HEK293 (cell line): ENCODE data around the gene STK32C.

Experiments
- CTCF ChIA-PET: fragments of 350-600 bp; formaldehyde crosslinking; extraction: SDS; loops from one replicate; lab custom pipeline; 2021; ENCODE audit warnings: antibody characterized with exemption; lab: Yijun Ruan, JAX
- POLR2A ChIA-PET: fragments of 300-600 bp; formaldehyde crosslinking; extraction: SDS; loops from one replicate; lab custom pipeline; 2020; ENCODE audit warnings: antibody characterized with exemption, inconsistent platforms; lab: Yijun Ruan, JAX
- H3K27ac ChIP-seq: fragments of 200-500 bp; sonication (Bioruptor generic); 2 replicates; pipeline ENCODE4 v1.5.1; 2014; ENCODE audit warnings: low read depth, low read length, control low read depth, inconsistent platforms; ENCODE audit errors: extremely low read depth
- H3K36me3 ChIP-seq, 2 experiments: fragments of 200-500 bp in 1 of 2; sonication (Bioruptor generic) in 1 of 2; 1 replicate in 1 of 2; 2 replicates in 1 of 2; pipeline ENCODE4 v1.5.1; 2014 to 2017; ENCODE audit warnings: inconsistent platforms in 2 of 2, low read length in 2 of 2; ENCODE audit not compliant: control insufficient read depth in 2 of 2, insufficient read depth in 1 of 2
- H3K4me1 ChIP-seq: fragments of 200-500 bp; sonication (Bioruptor generic); 2 replicates; pipeline ENCODE4 v1.5.1; 2014; ENCODE audit warnings: mild to moderate bottlenecking, low read length, inconsistent platforms; ENCODE audit not compliant: control insufficient read depth, insufficient read depth
- H3K4me3 ChIP-seq: 2 replicates; pipeline ENCODE4 v1.5.1; 2011; ENCODE audit warnings: low read depth, mild to moderate bottlenecking, control low read depth, low read length, moderate library complexity
- H3K9me3 ChIP-seq: fragments of 200-500 bp; sonication (Bioruptor generic); 2 replicates; pipeline ENCODE4 v1.5.1; 2014; ENCODE audit warnings: low read depth, low read length, inconsistent platforms; ENCODE audit not compliant: control insufficient read depth, insufficient read depth
- ATF2 ChIP-seq: fragments of 450-650 bp; formaldehyde crosslinking; IDR thresholded peaks from 2 replicates; pipeline ENCODE4 v1.5.1; 2016; ENCODE audit warnings: missing biosample characterization, missing genetic modification characterization, low read depth
- BCL11B ChIP-seq: fragments of 450-650 bp; formaldehyde crosslinking; IDR thresholded peaks from 2 replicates; pipeline ENCODE4 v1.5.1; 2016; ENCODE audit warnings: low read depth, missing biosample characterization, missing genetic modification characterization
- BCL6B ChIP-seq: fragments of 450-650 bp; formaldehyde crosslinking; IDR thresholded peaks from 2 replicates; pipeline ENCODE4 v1.5.1; 2017; ENCODE audit warnings: missing biosample characterization, missing genetic modification characterization
- INSM2 ChIP-seq: fragments of 450-650 bp; formaldehyde crosslinking; IDR thresholded peaks from 2 replicates; pipeline ENCODE4 v1.5.1; 2016; ENCODE audit warnings: missing biosample characterization, missing genetic modification characterization
- OSR2 ChIP-seq: fragments of 450-650 bp; formaldehyde crosslinking; IDR thresholded peaks from 2 replicates; pipeline ENCODE4 v1.5.1; 2016; ENCODE audit warnings: missing biosample characterization, missing genetic modification characterization
- OVOL3 ChIP-seq: fragments of 450-650 bp; formaldehyde crosslinking; IDR thresholded peaks from 2 replicates; pipeline ENCODE4 v1.5.1; 2016; ENCODE audit warnings: missing biosample characterization, missing genetic modification characterization
- PRDM10 ChIP-seq: fragments of 450-650 bp; formaldehyde crosslinking; IDR thresholded peaks from 2 replicates; pipeline ENCODE4 v1.5.1; 2016; ENCODE audit warnings: missing biosample characterization, missing genetic modification characterization
- SALL2 ChIP-seq: fragments of 450-650 bp; formaldehyde crosslinking; IDR thresholded peaks from 2 replicates; pipeline ENCODE4 v1.5.0; 2017; ENCODE audit warnings: missing biosample characterization, mild to moderate bottlenecking, missing genetic modification characterization, borderline replicate concordance
- ZBTB17 ChIP-seq: fragments of 450-650 bp; formaldehyde crosslinking; IDR thresholded peaks from 2 replicates; pipeline ENCODE4 v1.5.1; 2016; ENCODE audit warnings: missing biosample characterization, missing genetic modification characterization
- ZEB2 ChIP-seq: fragments of 450-650 bp; formaldehyde crosslinking; IDR thresholded peaks from 2 replicates; pipeline ENCODE4 v1.5.1; 2016; ENCODE audit warnings: missing biosample characterization, missing genetic modification characterization
- ZFP69B ChIP-seq: fragments of 450-650 bp; formaldehyde crosslinking; IDR thresholded peaks from 2 replicates; pipeline ENCODE4 v1.5.1; 2016; ENCODE audit warnings: missing biosample characterization, missing genetic modification characterization
- ZNF10 ChIP-seq: fragments of 450-650 bp; formaldehyde crosslinking; IDR thresholded peaks from 2 replicates; pipeline ENCODE4 v1.5.1; 2017; ENCODE audit warnings: missing biosample characterization, missing genetic modification characterization
- ZNF138 ChIP-seq: fragments of 450-650 bp; formaldehyde crosslinking; IDR thresholded peaks from 2 replicates; pipeline ENCODE4 v1.5.1; 2016; ENCODE audit warnings: missing biosample characterization, missing genetic modification characterization, borderline replicate concordance
- ZNF140 ChIP-seq: fragments of 450-650 bp; formaldehyde crosslinking; IDR thresholded peaks from 2 replicates; pipeline ENCODE4 v1.5.1; 2016; ENCODE audit warnings: missing biosample characterization, missing genetic modification characterization
- ZNF16 ChIP-seq: fragments of 450-650 bp; formaldehyde crosslinking; IDR thresholded peaks from 2 replicates; pipeline ENCODE4 v1.5.1; 2016; ENCODE audit warnings: low read depth, missing biosample characterization, missing genetic modification characterization
- ZNF211 ChIP-seq: fragments of 450-650 bp; formaldehyde crosslinking; IDR thresholded peaks from 2 replicates; pipeline ENCODE4 v1.5.1; 2016; ENCODE audit warnings: low read depth, missing biosample characterization, missing genetic modification characterization
- ZNF221 ChIP-seq: fragments of 450-650 bp; formaldehyde crosslinking; IDR thresholded peaks from 2 replicates; pipeline ENCODE4 v1.5.1; 2017; ENCODE audit warnings: missing biosample characterization, missing genetic modification characterization, borderline replicate concordance
- ZNF37A ChIP-seq: fragments of 450-650 bp; IDR thresholded peaks from 2 replicates; pipeline ENCODE4 v1.5.1; 2018; ENCODE audit warnings: missing biosample characterization, missing genetic modification characterization
- ZNF433 ChIP-seq: fragments of 450-650 bp; formaldehyde crosslinking; IDR thresholded peaks from 2 replicates; pipeline ENCODE4 v1.5.1; 2016; ENCODE audit warnings: missing biosample characterization, missing genetic modification characterization, low read depth
- ZNF48 ChIP-seq: fragments of 450-650 bp; formaldehyde crosslinking; IDR thresholded peaks from 2 replicates; pipeline ENCODE4 v1.5.1; 2016; ENCODE audit warnings: missing biosample characterization, missing genetic modification characterization
- ZNF514 ChIP-seq: fragments of 450-650 bp; formaldehyde crosslinking; IDR thresholded peaks from 2 replicates; pipeline ENCODE4 v1.5.1; 2016; ENCODE audit warnings: missing biosample characterization, missing genetic modification characterization
- ZNF529 ChIP-seq: fragments of 450-650 bp; formaldehyde crosslinking; IDR thresholded peaks from 2 replicates; pipeline ENCODE4 v1.5.1; 2017; ENCODE audit warnings: missing genetic modification characterization, missing biosample characterization; ENCODE audit not compliant: insufficient replicate concordance
- ZNF544 ChIP-seq: fragments of 450-650 bp; formaldehyde crosslinking; IDR thresholded peaks from 2 replicates; pipeline ENCODE4 v1.5.0; 2017; ENCODE audit warnings: missing biosample characterization, missing genetic modification characterization
- ZNF624 ChIP-seq: fragments of 450-650 bp; formaldehyde crosslinking; IDR thresholded peaks from 2 replicates; pipeline ENCODE4 v1.5.1; 2017; ENCODE audit warnings: missing biosample characterization, missing genetic modification characterization
- ZNF654 ChIP-seq: fragments of 450-650 bp; formaldehyde crosslinking; IDR thresholded peaks from 2 replicates; pipeline ENCODE4 v1.5.1; 2016; ENCODE audit warnings: low read depth, missing biosample characterization, missing genetic modification characterization
- ZNF768 ChIP-seq: fragments of 450-650 bp; formaldehyde crosslinking; IDR thresholded peaks from 2 replicates; pipeline ENCODE4 v1.5.1; 2018; ENCODE audit warnings: missing biosample characterization, mild to moderate bottlenecking, missing genetic modification characterization

The STK32C gene

GRCh38 chr10:132232023-132232951 lies 75.5 kb downstream of the STK32C start:
- no peak overlapping the region for H3K27ac ChIP-seq
- POLR2A ChIA-PET: no interaction called here
- CTCF ChIA-PET: interaction anchor here (0.7 kb wide), 1 partner anchor 211 kb away, joined by 3 read pairs; no protein-coding TSS in a partner anchor
- TF ChIP-seq ZNF211 (tag by site-specific recombination) (no peak), ZNF624 (tag by site-specific recombination) (no peak), INSM2 (tag by site-specific recombination) (no peak), ZNF514 (tag by site-specific recombination) (no peak), ZFP69B (tag by site-specific recombination) (no peak), ZNF16 (tag by site-specific recombination) (no peak), ZNF544 (tag by site-specific recombination) (no peak), ZNF140 (tag by site-specific recombination) (no peak), ATF2 (tag by site-specific recombination) (no peak), ZNF529 (tag by site-specific recombination) (no peak), OSR2 (tag by site-specific recombination) (no peak), OVOL3 (tag by site-specific recombination) (no peak), PRDM10 (tag by site-specific recombination) (no peak), ZEB2 (tag by site-specific recombination) (no peak)
- H3K36me3 ChIP-seq: no peaks in the 10 kb centered on the region
- no peaks in the 10 kb centered on the region for H3K9me3 ChIP-seq
- H3K4me3 ChIP-seq: no peak overlapping the region
- no peaks in the 10 kb centered on the region for H3K4me1 ChIP-seq

GRCh38 chr10:132231656-132232022 lies 76.1 kb downstream of the STK32C start:
- Histone ChIP-seq H3K36me3 (no peaks in the 10 kb centered on the region), H3K4me3 (no peak overlapping the region), H3K4me1 (no peaks in the 10 kb centered on the region), H3K27ac (no peak overlapping the region), H3K9me3 (no peaks in the 10 kb centered on the region)
- CTCF ChIA-PET: no interaction called here
- POLR2A ChIA-PET: no interaction called here
- no peak for TF ChIP-seq BCL6B
- TF ChIP-seq ZNF10 (tag by site-specific recombination): no peak
- TF ChIP-seq ZNF48 (tag by site-specific recombination): no peak
- no peak for TF ChIP-seq ZNF433
- TF ChIP-seq ZNF138 (tag by site-specific recombination): no peak
- no peak for TF ChIP-seq ZNF654 (tag by site-specific recombination)
- no peak for TF ChIP-seq ZNF514 (tag by site-specific recombination)
- no peak for TF ChIP-seq BCL11B
- no peak for TF ChIP-seq ZNF37A (tag by site-specific recombination)
- no peak for TF ChIP-seq ZNF221 (tag by site-specific recombination)
- TF ChIP-seq ZBTB17 (tag by site-specific recombination): no peak
- no peak for TF ChIP-seq ZNF768
- no peak for TF ChIP-seq SALL2 (tag by site-specific recombination)
